ENCODE measurements around the gene MAFF. TPM values are rescaled to one million over a fixed set of nuclear protein-coding genes. Genes with fewer than 3 reads are reported as not detected.
"Not testable (repeated sequence)": the region's sequence is repeated elsewhere in the genome, so short reads cannot be mapped to it uniquely, and the experiment has no call there.

MAFF gene
- polyA plus RNA-seq (ENCODE audit: insufficient read length in 3 of 3) = 1 to 10 TPM; 2.5 to 3.2 (median 3.0) TPM
- long read RNA-seq, donor 1, partial matches to known transcripts = 0 of 3 reads
- long read RNA-seq, donor 1, other reads (novel, unspliced or antisense) = 0 of 3 reads
- long read RNA-seq, donor 2, partial matches to known transcripts = 0 of 1 reads
- long read RNA-seq, donor 2, other reads (novel, unspliced or antisense) = 0 of 1 reads
- long read RNA-seq, donor 3, partial matches to known transcripts = 0 of 8 reads
- long read RNA-seq, donor 3, other reads (novel, unspliced or antisense) = 7 of 8 reads
- long read RNA-seq, donor 4, partial matches to known transcripts = 0 of 15 reads
- long read RNA-seq, donor 4, other reads (novel, unspliced or antisense) = 14 of 15 reads
- long read RNA-seq, donor 5, partial matches to known transcripts = 0 of 1 reads
- long read RNA-seq, donor 5, other reads (novel, unspliced or antisense) = 0 of 1 reads
- long read RNA-seq, donor 6, partial matches to known transcripts = 0 of 2 reads
- long read RNA-seq, donor 6, other reads (novel, unspliced or antisense) = 0 of 2 reads
- long read RNA-seq, donor 7, partial matches to known transcripts = 6 of 20 reads
- long read RNA-seq, donor 7, other reads (novel, unspliced or antisense) = 12 of 20 reads
- long read RNA-seq, donor 8, partial matches to known transcripts = 0 of 3 reads
- long read RNA-seq, donor 8, other reads (novel, unspliced or antisense) = 0 of 3 reads
- long read RNA-seq, donor 9, partial matches to known transcripts = 0 of 3 reads
- long read RNA-seq, donor 9, other reads (novel, unspliced or antisense) = 0 of 3 reads
- long read RNA-seq, donor 10, partial matches to known transcripts = 0 of 12 reads
- long read RNA-seq, donor 10, other reads (novel, unspliced or antisense) = 11 of 12 reads
- long read RNA-seq, donor 11, partial matches to known transcripts = 0 of 1 reads
- long read RNA-seq, donor 11, other reads (novel, unspliced or antisense) = 0 of 1 reads
- long read RNA-seq, donor 12, partial matches to known transcripts = 0 of 13 reads
- long read RNA-seq, donor 12, other reads (novel, unspliced or antisense) = 11 of 13 reads
- long read RNA-seq, donor 13 = 0 reads
- long read RNA-seq, donor 14, partial matches to known transcripts = 6 of 19 reads
- long read RNA-seq, donor 14, other reads (novel, unspliced or antisense) = 10 of 19 reads
- long read RNA-seq, donor 15, partial matches to known transcripts = 0 of 2 reads
- long read RNA-seq, donor 15, other reads (novel, unspliced or antisense) = 0 of 2 reads
- long read RNA-seq, donor 16 = 0 reads

DNA sequence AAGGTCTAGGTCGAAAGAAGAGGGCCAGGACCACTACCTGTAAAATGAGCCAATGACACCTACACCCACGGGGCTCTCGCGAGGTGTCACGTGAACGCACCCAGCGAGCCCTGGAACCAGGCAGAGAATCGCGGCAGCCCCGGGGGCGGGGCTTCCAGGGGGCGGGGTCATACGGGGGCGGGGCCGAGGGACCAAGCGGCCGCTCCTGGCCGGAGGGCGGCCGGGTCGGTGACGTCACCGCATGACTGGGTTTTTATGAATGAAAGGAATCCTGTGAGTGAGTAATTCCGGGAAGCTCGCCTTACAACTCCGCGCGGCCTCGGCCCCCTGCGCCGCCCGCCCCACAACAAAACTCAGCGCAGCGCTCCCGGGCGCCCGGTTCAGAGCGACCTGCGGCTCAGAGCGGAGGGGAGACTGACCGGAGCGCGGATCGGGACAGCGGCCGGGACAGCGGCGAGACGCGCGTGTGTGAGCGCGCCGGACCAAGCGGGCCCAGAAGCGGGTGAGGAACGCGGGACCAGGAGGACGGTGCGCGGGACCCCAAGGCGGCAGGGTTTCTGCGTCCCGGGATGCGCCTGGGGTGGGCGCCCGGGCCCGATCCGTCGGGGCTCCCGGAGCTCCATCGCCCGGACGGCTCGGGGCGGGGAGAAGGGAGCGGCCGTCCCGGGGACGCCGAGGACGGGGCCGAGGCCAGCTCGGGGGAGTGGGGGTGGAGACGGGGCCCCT is at the start of gene MAFF:
Gene MAFF, plus strand, starts transcription at position 284 of the 726 bp plus-strand sequence. CDS start 11,860 bp downstream, outside the sequence.
- peak; percentile 96 for DNase-seq

GRCh38 chr22:38153821-38154562 is 47.8 kb upstream of the MAFF start:
- DNase-seq = no peak

DNA sequence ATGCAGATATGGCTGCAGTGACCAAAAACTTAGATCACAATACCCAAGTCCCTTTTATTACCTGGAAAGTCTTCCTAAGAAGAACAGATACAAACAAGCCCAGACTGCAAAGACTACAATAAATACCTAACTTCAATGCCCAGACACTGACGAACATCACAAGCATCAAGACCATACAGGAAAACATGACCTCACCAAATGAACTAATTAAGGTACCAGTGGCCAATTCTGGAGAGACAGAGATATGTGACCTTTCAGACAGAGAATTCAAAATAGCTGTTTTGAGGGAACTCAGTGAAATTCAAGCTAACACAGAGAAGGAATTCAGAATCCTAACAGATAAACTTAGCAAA is 47.3 kb upstream of the MAFF start:
- not testable (repeated sequence) for DNase-seq

- no peak for DNase-seq
Measured at GRCh38 chr22:38155703-38156102, 46.1 kb upstream of the MAFF start.

GRCh38 chr22:38162881-38163843 is 38.6 kb upstream of the MAFF start:
- no peak for DNase-seq

GRCh38 chr22:38163844-38164550 is 37.8 kb upstream of the MAFF start:
- no peak for DNase-seq

GRCh38 chr22:38164551-38164918 is 37.3 kb upstream of the MAFF start:
- no peak for DNase-seq

DNA sequence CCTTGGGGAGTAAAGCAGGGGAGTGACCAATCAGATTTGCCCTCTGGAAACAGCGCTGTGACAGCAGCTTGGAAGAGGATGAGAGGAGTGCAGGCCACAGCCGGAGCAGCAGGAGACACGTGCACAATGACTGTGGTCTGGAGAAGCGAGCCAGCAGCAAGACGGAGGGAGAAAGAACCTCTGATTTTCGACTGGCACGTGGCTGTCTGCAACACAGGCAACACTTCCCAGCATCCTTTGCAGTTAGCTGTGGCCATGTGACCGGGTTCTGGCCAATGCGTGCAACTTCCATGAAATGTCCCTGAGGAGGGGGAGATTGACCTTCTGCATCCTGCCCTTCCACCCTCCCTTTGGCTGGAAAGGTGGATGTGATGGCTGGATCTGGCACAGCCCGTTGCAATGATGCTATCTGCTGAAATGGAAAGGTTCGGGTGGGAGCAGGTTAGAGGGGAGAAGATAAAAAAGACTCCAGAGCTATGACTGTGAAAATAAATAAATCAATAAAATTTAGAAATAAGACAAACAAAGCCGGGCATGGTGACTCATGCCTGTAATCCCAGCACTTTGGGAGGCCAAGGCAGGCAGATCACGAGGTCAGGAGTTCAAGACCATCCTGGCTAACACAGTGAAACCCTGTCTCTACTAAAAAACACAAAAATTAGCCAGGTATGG is 35.7 kb upstream of the MAFF start:
- DNase-seq = no peak

- no peak for DNase-seq
Measured at GRCh38 chr22:38167988-38168407, 33.8 kb upstream of the MAFF start.

- DNase-seq = no peak
Measured at GRCh38 chr22:38169116-38169515, 32.7 kb upstream of the MAFF start.

DNA sequence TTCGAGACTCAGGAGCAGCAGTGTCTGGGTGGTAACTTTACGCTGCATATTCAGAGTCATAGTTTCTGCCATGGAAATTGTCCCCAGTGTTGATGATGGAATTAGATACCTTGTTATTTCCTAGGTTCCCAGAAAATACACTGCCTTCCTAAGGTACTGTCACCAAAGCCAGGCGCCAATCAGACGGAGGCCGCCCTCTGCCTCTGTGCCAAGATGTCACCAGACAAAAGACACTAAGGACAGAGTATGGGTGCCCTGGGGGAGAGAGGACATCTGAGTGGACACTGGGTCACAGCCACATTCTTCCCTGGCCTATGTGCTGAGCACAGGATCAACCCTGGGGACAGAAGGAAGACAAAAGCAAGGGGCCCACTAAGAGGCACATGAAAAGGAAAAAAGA is 31.3 kb upstream of the MAFF start:
- DNase-seq = no peak

- DNase-seq = no peak
Measured at GRCh38 chr22:38171927-38172831, 29.6 kb upstream of the MAFF start.

GRCh38 chr22:38172832-38173640 is 28.8 kb upstream of the MAFF start:
- DNase-seq = no peak

- DNase-seq = no peak
Measured at GRCh38 chr22:38173641-38173906, 28.2 kb upstream of the MAFF start.

GRCh38 chr22:38174626-38175025 is 27.2 kb upstream of the MAFF start:
- no peak for DNase-seq
